ENCODE measurements around the gene ATXN1. TPM values are rescaled to one million over a fixed set of nuclear protein-coding genes. Genes with fewer than 3 reads are reported as not detected.

ATXN1 gene
- total RNA-seq, 4 donors from 2014 or later: 16.3 to 52.2 (median 25.7) TPM

DNA sequence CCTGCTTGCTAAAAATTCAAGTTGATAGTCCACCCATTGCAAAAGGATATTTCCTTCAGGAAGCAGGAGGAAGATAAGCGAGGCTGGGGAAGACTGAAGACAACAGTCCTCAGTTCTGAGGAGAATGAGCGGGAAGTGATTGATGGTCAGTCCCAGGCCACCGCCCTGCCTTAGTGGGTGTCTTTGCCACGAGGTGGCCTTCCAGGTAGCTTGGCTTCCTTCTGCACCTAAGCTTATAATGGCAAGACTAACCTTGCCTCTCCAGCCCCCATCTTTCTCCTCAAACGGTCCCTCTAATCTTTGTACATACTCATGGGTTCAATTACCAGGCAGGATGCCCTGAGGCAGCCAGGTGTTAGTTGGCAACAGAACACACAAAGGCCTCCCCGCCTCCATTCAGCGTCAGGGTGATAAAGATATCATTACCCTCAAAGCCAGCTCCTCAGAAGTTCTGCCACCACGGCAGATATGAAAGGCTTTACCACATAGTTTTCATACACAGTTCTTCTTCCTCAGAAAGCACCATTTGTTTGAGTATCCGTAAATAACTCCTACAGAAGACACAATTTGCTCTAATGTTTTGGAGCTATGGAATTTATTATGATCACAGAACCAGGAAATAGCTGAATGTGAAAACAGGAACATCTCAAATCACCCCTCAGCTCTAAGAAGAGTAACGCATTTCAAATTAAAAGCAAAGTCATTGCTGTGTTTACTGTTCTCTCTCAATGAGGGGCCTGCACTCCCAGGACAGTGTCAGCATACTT, 249.4 kb downstream of the ATXN1 start:
- no peak overlapping the region for H3K4me3 ChIP-seq (ENCODE audit: low read depth, poor library complexity, severe bottlenecking)
- intact Hi-C loops (cut with DNase I; ENCODE audit: low total_unique reads): loop anchor here (10.0 kb wide), 1 partner anchor 253 kb away; the partner anchor contains the start of gene ATXN1
- 51 to 58% methylated on average over 10 of the region's 10 CpGs for WGBS, 2 donors
- DNase-seq (ENCODE audit: low spot score in 2 of 2): no peak
- TF ChIP-seq, protein P1, sequence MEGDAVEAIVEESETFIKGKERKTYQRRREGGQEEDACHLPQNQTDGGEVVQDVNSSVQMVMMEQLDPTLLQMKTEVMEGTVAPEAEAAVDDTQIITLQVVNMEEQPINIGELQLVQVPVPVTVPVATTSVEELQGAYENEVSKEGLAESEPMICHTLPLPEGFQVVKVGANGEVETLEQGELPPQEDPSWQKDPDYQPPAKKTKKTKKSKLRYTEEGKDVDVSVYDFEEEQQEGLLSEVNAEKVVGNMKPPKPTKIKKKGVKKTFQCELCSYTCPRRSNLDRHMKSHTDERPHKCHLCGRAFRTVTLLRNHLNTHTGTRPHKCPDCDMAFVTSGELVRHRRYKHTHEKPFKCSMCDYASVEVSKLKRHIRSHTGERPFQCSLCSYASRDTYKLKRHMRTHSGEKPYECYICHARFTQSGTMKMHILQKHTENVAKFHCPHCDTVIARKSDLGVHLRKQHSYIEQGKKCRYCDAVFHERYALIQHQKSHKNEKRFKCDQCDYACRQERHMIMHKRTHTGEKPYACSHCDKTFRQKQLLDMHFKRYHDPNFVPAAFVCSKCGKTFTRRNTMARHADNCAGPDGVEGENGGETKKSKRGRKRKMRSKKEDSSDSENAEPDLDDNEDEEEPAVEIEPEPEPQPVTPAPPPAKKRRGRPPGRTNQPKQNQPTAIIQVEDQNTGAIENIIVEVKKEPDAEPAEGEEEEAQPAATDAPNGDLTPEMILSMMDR (IDR thresholded peaks at IDR 0.05): no peak
- TF ChIP-seq POLR2A (IDR thresholded peaks at IDR 0.05): no peak

DNA sequence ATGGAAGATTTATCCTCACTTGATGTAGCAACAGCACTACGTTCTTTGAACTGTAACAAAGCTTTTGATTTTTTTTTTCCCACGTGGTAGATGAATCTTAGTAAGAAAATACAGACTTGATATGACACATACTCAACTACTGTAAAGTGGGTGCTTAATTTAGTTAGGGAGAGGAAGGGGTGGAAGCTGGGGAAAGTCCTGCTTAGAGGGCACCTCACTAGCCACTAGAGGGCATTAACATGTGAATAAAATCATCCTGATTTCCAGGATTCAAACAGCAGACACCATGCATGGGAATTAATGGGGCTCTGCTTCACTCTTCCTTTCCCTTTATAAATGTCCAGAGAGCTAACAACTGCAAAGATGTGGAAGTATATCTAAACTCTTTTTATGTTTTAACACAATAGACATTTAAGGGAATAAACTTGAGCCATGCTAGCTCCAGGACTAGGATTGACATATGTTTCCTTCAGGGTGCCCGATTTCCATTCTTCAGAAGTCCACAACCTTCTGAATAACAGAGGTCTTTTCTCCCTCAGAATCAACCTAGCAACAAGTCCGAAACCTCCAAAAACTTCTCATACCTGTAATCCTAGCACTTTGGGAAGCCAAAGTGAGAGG, 250.1 kb downstream of the ATXN1 start:
- intact Hi-C loops (cut with DNase I; ENCODE audit: low total_unique reads): loop anchor here (10.0 kb wide), 1 partner anchor 254 kb away; the partner anchor contains the start of gene ATXN1
- H3K4me3 ChIP-seq (ENCODE audit: low read depth, poor library complexity, severe bottlenecking): no peak overlapping the region
- TF ChIP-seq, protein P1 (IDR thresholded peaks at IDR 0.05): no peak
- TF ChIP-seq POLR2A (IDR thresholded peaks at IDR 0.05): no peak
- no peak for DNase-seq (ENCODE audit: low spot score in 2 of 2)
- 65% methylated on average over 4 of the region's 4 CpGs for WGBS, 2 donors

DNA sequence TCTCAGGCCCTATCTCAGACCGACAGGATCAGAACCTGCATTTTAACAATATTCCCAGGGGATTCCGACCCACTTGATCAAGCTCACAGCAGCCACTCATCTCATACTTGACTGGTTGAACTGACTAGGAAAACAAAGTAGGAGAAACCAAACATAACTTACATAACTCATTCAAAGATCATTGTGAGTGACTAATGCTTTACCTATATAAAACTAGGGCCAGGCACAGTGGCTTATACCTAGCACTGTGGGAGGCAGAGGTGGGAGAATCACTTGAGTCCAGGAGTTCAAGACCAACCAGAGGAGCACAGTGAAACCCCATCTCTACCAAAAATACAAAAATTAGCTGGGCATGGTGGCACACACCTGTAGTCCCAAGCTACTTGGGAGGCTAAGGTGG, 251.0 kb downstream of the ATXN1 start:
- no peak for TF ChIP-seq POLR2A (IDR thresholded peaks at IDR 0.05)
- intact Hi-C loops (cut with DNase I; ENCODE audit: low total_unique reads): loop anchor here (10.0 kb wide), 1 partner anchor 255 kb away; the partner anchor contains the start of gene ATXN1

DNA sequence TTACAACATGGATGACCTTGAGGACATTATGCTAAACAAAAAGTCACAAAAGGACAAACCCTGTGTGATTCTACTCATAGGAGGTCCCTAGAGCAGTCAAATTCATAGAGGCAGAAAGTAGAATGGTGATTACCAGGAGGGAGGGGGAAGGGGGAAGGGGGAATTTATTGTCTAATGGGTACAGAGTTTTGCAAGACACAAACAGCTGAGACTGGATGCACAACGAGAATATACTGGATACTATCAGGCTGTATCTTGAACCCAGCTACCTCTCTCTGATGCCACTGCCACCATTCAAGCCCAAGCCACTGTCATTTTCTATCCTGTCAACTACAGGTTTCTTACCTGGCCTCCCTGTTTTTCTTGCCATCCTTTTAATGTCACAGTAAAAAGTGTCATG, 252.3 kb downstream of the ATXN1 start:
- DNase-seq (ENCODE audit: low spot score in 2 of 2): no peak
- no peak overlapping the region for H3K4me3 ChIP-seq (ENCODE audit: low read depth, poor library complexity, severe bottlenecking)
- WGBS, 2 donors: 74 to 86% methylated on average over 1 of the region's 1 CpG
- intact Hi-C loops (cut with DNase I; ENCODE audit: low total_unique reads): no loop called here
- TF ChIP-seq, protein P1 (IDR thresholded peaks at IDR 0.05): no peak
- no peak for TF ChIP-seq POLR2A (IDR thresholded peaks at IDR 0.05)

More for the DNA sequence above, 251.0 kb downstream of the ATXN1 start:
- no peak for DNase-seq (ENCODE audit: low spot score in 2 of 2)
- H3K4me3 ChIP-seq (ENCODE audit: low read depth, poor library complexity, severe bottlenecking): no peak overlapping the region
- 94 to 96% methylated on average over 2 of the region's 2 CpGs for WGBS, 2 donors

DNA sequence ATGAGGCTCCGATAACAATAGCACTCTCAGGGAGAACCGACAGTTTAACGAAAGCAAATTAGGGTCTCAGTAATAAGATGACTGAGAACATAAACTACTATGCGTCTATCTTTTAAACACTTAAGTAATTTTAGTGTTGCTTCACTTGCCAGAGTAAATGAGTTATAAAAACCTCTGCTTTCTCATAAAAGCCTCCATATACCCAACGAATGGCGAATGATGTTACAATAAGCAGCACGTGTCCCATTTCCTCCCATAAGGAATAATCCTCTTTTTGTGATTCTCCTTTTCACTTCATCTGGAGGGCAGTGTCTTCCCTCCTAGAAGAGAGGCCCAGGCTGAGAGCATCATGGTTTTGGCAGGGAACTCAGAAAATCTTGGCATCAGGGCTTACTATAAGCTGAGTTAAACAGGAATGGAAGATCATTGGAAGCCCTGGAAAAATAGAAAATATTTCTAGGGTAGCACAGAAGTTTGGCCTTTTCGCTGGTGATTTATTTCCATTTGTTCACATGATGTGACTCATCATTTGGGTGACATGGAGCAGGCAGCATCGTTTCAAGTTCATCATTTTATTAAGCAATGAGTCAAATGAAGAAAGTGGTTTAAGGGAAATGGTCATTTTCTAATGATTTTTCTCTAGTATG, 255.4 kb downstream of the ATXN1 start:
- 64% methylated on average over 9 of the region's 9 CpGs for WGBS, 2 donors
- no peak overlapping the region for H3K4me3 ChIP-seq (ENCODE audit: low read depth, poor library complexity, severe bottlenecking)
- TF ChIP-seq, protein P1 (IDR thresholded peaks at IDR 0.05): no peak
- TF ChIP-seq POLR2A (IDR thresholded peaks at IDR 0.05): no peak
- intact Hi-C loops (cut with DNase I; ENCODE audit: low total_unique reads): no loop called here
- DNase-seq (ENCODE audit: low spot score in 2 of 2): no peak

DNA sequence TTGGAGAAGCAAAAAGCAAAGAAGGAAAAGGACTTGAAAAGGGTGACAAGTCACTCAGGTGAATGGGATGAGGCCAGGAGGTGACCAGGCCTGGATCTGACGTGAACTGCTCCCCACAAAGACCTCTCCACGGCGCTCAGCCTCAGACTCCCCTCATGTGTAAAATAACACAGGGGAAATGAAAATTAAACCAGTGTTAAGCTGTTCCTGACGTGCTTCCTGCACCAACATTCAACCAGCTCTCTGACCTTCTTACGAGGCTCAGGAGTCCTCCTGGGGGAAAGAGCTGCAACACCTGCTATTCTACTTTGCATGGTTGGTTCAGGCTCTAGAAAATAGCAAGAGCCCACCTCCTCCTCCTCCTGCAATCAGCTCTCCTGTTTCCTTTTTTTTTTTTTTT, 256.7 kb downstream of the ATXN1 start:
- no peak overlapping the region for H3K4me3 ChIP-seq (ENCODE audit: low read depth, poor library complexity, severe bottlenecking)
- DNase-seq (ENCODE audit: low spot score in 2 of 2): no peak
- TF ChIP-seq, protein P1 (IDR thresholded peaks at IDR 0.05): no peak
- TF ChIP-seq POLR2A (IDR thresholded peaks at IDR 0.05): no peak
- intact Hi-C loops (cut with DNase I; ENCODE audit: low total_unique reads): no loop called here
- 91 to 93% methylated on average over 5 of the region's 5 CpGs for WGBS, 2 donors

All from lower leg skin (tissue), 4 donors.